AG09309 (cell line): ENCODE measurements around the gene TSSK3.
A peak's percentile ranks its signal among the peaks of the same experiment; 100 is the strongest.

ENCODE experiments used
- DNase-seq: peaks from one replicate; pipeline ENCODE4 v3.0.0-alpha.2; 2010; ENCODE audit warnings: low read depth
- H3K4me3 ChIP-seq: 2 replicates; pipeline ENCODE4 v1.5.1; 2011; ENCODE audit warnings: mild to moderate bottlenecking, low read depth, low read length, moderate library complexity; ENCODE audit not compliant: control insufficient read depth
- TF ChIP-seq, protein P1 (sequence below): IDR thresholded peaks from 2 replicates; pipeline ENCODE4 v1.5.1; 2011; ENCODE audit warnings: mild to moderate bottlenecking, low read depth, low read length, inconsistent platforms; ENCODE audit not compliant: insufficient read depth, control insufficient read depth; ENCODE audit errors: missing control alignments

The TSSK3 gene

GRCh38 chr1:32349211-32349708 is 13.1 kb upstream of the TSSK3 start:
- no peak for DNase-seq
- H3K4me3 ChIP-seq, result no peak overlapping the region
- TF ChIP-seq, protein P1, sequence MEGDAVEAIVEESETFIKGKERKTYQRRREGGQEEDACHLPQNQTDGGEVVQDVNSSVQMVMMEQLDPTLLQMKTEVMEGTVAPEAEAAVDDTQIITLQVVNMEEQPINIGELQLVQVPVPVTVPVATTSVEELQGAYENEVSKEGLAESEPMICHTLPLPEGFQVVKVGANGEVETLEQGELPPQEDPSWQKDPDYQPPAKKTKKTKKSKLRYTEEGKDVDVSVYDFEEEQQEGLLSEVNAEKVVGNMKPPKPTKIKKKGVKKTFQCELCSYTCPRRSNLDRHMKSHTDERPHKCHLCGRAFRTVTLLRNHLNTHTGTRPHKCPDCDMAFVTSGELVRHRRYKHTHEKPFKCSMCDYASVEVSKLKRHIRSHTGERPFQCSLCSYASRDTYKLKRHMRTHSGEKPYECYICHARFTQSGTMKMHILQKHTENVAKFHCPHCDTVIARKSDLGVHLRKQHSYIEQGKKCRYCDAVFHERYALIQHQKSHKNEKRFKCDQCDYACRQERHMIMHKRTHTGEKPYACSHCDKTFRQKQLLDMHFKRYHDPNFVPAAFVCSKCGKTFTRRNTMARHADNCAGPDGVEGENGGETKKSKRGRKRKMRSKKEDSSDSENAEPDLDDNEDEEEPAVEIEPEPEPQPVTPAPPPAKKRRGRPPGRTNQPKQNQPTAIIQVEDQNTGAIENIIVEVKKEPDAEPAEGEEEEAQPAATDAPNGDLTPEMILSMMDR, result no peak

GRCh38 chr1:32350785-32351398 is 11.4 kb upstream of the TSSK3 start:
- peak overlapping the region; percentile 69 for H3K4me3 ChIP-seq
- no peak for DNase-seq
- TF ChIP-seq, protein P1, result peak; percentile 48

GRCh38 chr1:32351399-32352238 is 10.7 kb upstream of the TSSK3 start:
- TF ChIP-seq, protein P1, result peak; percentile 17
- H3K4me3 ChIP-seq, result peak overlapping the region; percentile 69
- DNase-seq, result peak; percentile 42

GRCh38 chr1:32352239-32352745 is 10.0 kb upstream of the TSSK3 start:
- H3K4me3 ChIP-seq, result peak overlapping the region; percentile 69
- DNase-seq, result no peak
- TF ChIP-seq, protein P1, result no peak

- TF ChIP-seq, protein P1, result no peak
- H3K4me3 ChIP-seq, result no peak overlapping the region
- no peak for DNase-seq
Measured at GRCh38 chr1:32352831-32353383, 9.4 kb upstream of the TSSK3 start.

DNA sequence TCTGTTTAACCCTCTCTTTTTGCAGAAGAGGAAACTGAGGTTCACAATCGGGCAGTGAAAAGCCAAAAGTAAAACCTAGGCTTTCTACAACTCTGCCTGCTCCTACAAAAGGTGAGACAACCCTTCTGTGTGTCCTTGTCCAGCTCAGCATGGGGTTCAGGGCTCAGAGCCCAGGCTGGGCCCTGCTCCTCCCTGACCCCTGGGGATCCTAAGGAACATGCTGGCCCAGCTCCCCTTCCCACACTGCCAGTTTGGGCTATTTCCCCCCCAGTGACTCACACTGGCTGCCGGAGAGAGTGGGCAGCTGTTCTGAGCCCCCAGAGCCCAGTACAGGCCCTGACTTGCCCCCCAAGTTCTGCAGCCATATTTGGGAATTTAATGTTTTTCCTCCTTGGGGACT is 8.9 kb upstream of the TSSK3 start:
- TF ChIP-seq, protein P1, result no peak
- H3K4me3 ChIP-seq, result no peak overlapping the region
- DNase-seq, result no peak
